Fibroblast of lung (primary cell): Measurements from ENCODE around the gene NRP1.

Source experiments
- EZH2 ChIP-seq: IDR thresholded peaks from 2 replicates; pipeline ENCODE4 v1.5.1; 2012; ENCODE audit warnings: low read length, control low read depth, mild to moderate bottlenecking; ENCODE audit errors: missing control alignments
- TF ChIP-seq, protein P1 (sequence below), 2 donors: IDR thresholded peaks in 1 of 2; conservative IDR thresholded peaks in 1 of 2; 1 replicate in 1 of 2; 2 replicates in 1 of 2; pipeline ENCODE4 v1.5.1; 2011 to 2012; ENCODE audit warnings: low read length in 2 of 2, control low read depth in 1 of 2, inconsistent platforms in 1 of 2, low read depth in 1 of 2, mild to moderate bottlenecking in 1 of 2

- TF ChIP-seq, protein P1, sequence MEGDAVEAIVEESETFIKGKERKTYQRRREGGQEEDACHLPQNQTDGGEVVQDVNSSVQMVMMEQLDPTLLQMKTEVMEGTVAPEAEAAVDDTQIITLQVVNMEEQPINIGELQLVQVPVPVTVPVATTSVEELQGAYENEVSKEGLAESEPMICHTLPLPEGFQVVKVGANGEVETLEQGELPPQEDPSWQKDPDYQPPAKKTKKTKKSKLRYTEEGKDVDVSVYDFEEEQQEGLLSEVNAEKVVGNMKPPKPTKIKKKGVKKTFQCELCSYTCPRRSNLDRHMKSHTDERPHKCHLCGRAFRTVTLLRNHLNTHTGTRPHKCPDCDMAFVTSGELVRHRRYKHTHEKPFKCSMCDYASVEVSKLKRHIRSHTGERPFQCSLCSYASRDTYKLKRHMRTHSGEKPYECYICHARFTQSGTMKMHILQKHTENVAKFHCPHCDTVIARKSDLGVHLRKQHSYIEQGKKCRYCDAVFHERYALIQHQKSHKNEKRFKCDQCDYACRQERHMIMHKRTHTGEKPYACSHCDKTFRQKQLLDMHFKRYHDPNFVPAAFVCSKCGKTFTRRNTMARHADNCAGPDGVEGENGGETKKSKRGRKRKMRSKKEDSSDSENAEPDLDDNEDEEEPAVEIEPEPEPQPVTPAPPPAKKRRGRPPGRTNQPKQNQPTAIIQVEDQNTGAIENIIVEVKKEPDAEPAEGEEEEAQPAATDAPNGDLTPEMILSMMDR (conservative IDR thresholded peaks at IDR 0.05 in 1 of 2, IDR thresholded peaks at IDR 0.05 in 1 of 2; ENCODE audit: low read depth in 1 of 2, low read length in 2 of 2), result no peak
- TF ChIP-seq EZH2, result no peak
Observed at GRCh38 chr10:33350041-33350440, 15.6 kb upstream of the NRP1 start.
